Coronary artery (tissue), 2 donors: ENCODE results near the gene GSDMA.

Source experiments
- DNase-seq: peaks from one replicate; pipeline ENCODE4 v3.0.0-alpha.2; 2017; ENCODE audit warnings: low spot score
- H3K27ac ChIP-seq, 2 donors: fragments of 200-600 bp; sonication (generic); one replicate each; pipeline ENCODE4 v1.5.1; 2016 to 2019
- H3K4me3 ChIP-seq: fragments of 200-600 bp; sonication (generic); 2 replicates; pipeline ENCODE4 v1.5.1; 2016; ENCODE audit warnings: mild to moderate bottlenecking, moderate library complexity
- CTCF ChIP-seq: fragments of 200-600 bp; sonication (generic); IDR thresholded peaks from one replicate; pipeline ENCODE4 v1.5.1; 2019; ENCODE audit warnings: antibody characterized with exemption

GSDMA gene

GRCh38 chr17:39972271-39972670 is 9.5 kb downstream of the GSDMA start:
- no peak for DNase-seq
- Histone ChIP-seq H3K27ac (peak overlapping the region in 1 of 2 donors; percentile 48), H3K4me3 (no peak overlapping the region)
- TF ChIP-seq CTCF, result no peak

GRCh38 chr17:39973496-39973895 is 10.7 kb downstream of the GSDMA start:
- TF ChIP-seq CTCF, result no peak
- Histone ChIP-seq H3K4me3 (no peak overlapping the region), H3K27ac (no peak overlapping the region)
- DNase-seq, result no peak

- no peak overlapping the region for H3K27ac ChIP-seq
- no peak for DNase-seq
- TF ChIP-seq CTCF, result no peak
Observed at GRCh38 chr17:39974433-39974832, 11.6 kb downstream of the GSDMA start.

GRCh38 chr17:39975801-39976200 is 13.0 kb downstream of the GSDMA start:
- Histone ChIP-seq H3K27ac (no peak overlapping the region), H3K4me3 (no peak overlapping the region)
- no peak for TF ChIP-seq CTCF
- DNase-seq, result no peak

More at GRCh38 chr17:39974433-39974832, 11.6 kb downstream of the GSDMA start:
- no peak overlapping the region for H3K4me3 ChIP-seq

- Histone ChIP-seq H3K27ac (peak overlapping the region in 1 of 2 donors; percentile 89), H3K4me3 (peak overlapping the region; percentile 88)
- no peak for TF ChIP-seq CTCF
- DNase-seq, result no peak
Observed at GRCh38 chr17:39979016-39979670, 16.3 kb downstream of the GSDMA start.

GRCh38 chr17:39979893-39980350 is 17.1 kb downstream of the GSDMA start:
- no peak for TF ChIP-seq CTCF
- H3K27ac ChIP-seq, result peak overlapping the region; percentile 61 to 89
- peak overlapping the region; percentile 88 for H3K4me3 ChIP-seq
- DNase-seq, result no peak
